ENCODE measurements around the gene MIDN.
"Not testable (repeated sequence)": the region's sequence is repeated elsewhere in the genome, so short reads cannot be mapped to it uniquely, and the experiment has no call there.

MIDN gene

DNA sequence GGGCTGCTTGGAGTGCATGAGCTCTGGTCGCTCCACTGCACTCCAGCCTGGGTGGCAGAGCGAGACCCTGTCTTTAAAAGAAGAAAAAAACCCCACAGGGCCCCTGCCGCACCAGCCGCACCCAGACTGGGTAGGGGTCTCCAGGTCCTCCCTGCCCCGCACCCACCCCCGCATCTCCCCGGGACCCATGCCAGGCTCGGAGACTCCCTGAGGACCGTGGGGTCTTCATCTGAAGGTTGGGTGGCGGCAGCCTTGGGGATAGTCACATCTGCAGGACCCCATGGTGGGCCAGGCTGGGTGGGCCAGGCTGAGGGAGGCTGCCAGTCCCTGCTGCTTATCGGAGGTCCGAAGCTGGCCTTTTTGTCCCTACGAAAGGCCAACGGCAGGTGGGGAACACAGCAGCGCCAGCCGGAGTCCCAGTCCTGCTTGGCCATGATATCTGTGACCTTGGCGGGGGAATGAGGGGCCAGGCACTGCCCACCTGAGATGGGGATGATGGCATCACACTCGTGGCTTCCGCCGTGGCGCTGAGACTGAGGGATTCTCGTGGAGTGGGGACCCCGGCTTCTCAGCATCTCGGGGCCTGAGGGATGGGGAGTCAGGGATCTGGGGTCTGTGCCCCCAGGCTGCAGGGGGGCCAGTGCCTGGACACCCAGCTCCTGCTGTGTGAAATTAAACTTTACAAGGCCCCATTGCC is 48.3 kb downstream of the MIDN start:
- DNase-seq: no peak

GRCh38 chr19:1298235-1298634 is 49.9 kb downstream of the MIDN start:
- DNase-seq: no peak

GRCh38 chr19:1299801-1300200 is 51.4 kb downstream of the MIDN start:
- DNase-seq: no peak

DNA sequence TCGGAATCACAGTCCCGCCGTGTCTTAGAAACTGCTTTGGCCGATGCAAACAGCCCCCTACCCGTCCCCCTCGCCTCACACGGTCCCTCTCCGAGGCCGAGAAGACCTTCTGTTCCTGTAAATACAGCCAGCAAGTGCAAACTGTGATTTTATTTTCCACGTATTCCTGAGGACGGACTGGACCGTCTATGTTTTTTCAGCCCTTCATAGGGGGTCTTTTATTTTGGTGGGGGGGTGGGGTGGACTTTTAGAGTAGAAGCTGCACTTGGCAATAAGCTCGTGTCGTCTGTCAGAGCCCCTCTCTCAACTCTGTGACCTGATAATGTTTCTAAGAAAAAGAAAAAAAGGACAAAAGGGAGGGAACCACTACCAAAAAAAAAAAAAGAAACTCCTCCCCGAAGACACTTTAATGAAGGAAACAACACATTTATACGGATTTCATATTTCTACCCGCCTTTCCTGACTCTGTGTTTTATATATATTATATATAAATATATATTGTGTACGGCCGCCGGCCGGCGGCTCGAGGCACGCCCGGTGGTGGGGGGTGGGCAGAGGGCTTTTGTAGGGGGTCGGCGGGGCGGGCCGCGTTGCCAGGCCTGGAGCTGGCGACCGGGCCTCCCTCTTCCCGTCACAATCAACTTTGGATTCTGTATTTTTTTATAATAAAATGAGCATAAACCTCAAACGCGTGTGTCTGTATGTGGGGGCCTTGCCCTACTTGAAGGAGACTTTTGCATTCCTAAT is 52.5 kb downstream of the MIDN start:
- DNase-seq: no peak

- DNase-seq: no peak
Measured at GRCh38 chr19:1302533-1303239, 54.3 kb downstream of the MIDN start.

- no peak for DNase-seq
Measured at GRCh38 chr19:1304197-1304924, 56.0 kb downstream of the MIDN start.

- DNase-seq: not testable (repeated sequence)
Measured at GRCh38 chr19:1305354-1305753, 57.0 kb downstream of the MIDN start.

DNA sequence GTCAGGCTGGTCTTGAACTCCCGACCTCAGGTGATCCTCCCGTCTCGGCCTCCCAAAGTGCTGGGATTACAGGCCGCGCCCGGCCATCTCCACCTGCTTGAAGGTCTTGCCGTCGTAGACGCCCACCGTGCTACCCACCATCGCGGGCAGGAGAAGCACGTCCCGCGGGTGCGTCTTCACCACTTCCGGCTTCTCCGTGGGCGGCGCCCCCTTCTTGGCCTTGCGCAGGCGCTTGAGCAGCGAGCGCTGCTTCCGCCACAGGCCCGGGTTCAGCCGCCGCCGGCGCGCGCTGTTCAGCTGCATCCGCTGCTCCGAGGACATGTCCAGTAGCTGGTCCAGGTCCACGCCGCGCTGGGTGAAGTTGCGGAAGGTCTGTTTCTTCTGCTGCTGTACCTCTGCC is 58.9 kb downstream of the MIDN start:
- no peak for DNase-seq

DNA sequence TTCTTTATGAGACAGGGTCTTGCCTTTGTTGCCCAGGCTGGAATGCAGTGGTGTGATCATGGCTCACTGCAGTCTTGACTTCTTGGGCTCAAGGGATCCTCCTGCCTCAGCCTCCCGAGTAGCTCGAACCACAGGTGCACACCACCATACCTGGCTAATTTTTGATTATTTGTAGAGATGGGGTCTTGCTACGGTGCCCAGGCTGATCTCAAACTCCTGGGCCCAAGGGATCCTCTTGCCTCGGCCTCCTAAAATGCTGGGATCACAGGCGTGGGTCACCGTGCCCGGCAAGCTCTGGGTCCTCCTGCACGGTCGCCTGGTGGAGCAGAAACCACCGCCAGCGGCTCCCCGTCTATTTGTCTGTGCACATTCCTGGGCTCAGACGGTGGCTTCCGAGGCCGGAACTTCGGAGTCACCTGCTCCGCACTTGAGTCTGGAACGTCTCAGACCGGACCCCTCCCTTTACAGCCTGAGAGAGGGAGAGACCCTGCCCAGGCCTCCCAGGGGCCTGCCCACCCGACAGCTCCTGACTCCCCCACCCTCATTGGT is 59.4 kb downstream of the MIDN start:
- no peak for DNase-seq

DNA sequence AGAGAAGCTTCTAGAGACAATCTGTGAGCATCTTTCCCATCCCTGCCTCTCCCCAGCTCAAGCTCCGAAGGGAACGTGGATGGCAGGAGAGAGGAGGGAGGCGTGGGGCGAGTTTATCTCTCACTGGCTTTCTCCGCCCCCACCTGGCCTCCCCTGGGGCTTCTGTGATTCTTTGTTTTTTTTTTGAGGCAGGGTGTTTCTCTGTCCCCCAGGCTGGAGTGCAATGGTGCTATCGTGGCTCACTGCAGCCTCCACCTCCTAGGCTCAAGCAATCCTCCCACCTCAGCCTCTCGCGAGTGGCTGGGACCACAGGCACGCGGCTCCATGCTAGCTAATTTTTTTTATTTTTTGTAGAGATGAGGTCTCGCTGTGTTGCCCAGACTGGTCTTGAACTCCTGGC is 60.3 kb downstream of the MIDN start:
- DNase-seq: no peak

Measured in activated CD4-positive, alpha-beta T cell treated with anti-CD3 and anti-CD28 coated beads, Interleukin-10, Interleukin-2, amounts not matched to agents 100 ng/mL and 50 ng/mL, durations not matched to agents 16 hours and 8 hours (primary cell).